M059J (cell line): ENCODE results near the gene FZD8. TPM values are rescaled to one million over a fixed set of nuclear protein-coding genes. Genes with fewer than 3 reads are reported as not detected.
"Not testable (repeated sequence)": the region's sequence is repeated elsewhere in the genome, so short reads cannot be mapped to it uniquely, and the experiment has no call there.

Experiments used
- DNase-seq: peaks from one replicate; pipeline ENCODE4 v3.0.0-alpha.2; 2012; ENCODE audit warnings: low read depth
- total RNA-seq: library from RNA; depleted of rRNA; stranded (reverse); fragments of >200 nt; shearing (Covaris generic); gene quantifications from 2 replicates; pipeline ENCODE4 v1.2.3, GENCODE V29; 2014; rRNA removed

Gene FZD8
- total RNA-seq = 3.6 and 5.1 TPM in 2 replicates

- peak; percentile 84 for DNase-seq
Measured at GRCh38 chr10:35642035-35642792, at the start of gene FZD8. Gene FZD8 (minus strand): TSS chr10:35642296. CDS start chr10:35641429, 867 bp downstream.

- no peak for DNase-seq
Measured at GRCh38 chr10:35691522-35692236, 49.6 kb upstream of the FZD8 start.

GRCh38 chr10:35690534-35690933 lies 48.4 kb upstream of the FZD8 start:
- DNase-seq = no peak

GRCh38 chr10:35685858-35686257 lies 43.8 kb upstream of the FZD8 start:
- not testable (repeated sequence) for DNase-seq

DNA sequence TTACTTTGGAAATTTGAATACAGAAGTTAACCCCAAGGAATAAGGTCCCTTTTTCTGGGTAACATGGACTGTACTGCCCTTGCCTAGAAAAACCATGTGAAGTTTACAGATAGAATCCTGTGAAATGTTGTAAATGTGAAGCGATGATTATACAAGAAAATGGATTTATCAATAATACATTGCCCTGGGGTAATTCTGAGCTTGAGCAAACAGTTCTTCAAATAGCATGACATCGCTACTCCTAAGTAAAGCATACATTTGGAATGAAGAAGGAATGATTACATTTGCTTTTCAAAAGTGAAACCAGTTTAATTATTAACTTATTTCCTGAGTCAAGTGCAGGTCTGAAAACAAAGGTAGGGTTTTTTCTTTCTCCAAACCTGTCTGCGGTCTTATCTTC lies 43.3 kb upstream of the FZD8 start:
- no peak for DNase-seq

DNA sequence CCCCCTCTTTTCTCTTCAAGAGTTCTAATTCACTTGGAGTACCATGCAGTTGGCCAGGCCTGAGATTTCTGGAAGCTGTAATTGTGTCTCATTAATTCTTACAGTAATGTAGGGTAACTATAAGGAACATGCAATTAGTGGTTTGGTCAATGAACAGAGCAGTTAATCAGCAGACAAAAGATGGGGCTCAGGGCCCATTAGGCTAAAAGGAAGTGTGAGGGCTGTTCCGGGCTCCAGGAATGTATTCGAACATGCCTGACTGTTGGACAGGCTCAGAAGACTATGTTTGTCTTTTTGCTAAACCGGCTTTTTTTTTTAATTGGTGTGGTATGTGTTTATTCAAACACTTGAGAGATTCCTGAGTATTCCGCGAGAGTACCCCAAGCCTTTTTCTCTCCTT lies 42.5 kb upstream of the FZD8 start:
- no peak for DNase-seq

DNA sequence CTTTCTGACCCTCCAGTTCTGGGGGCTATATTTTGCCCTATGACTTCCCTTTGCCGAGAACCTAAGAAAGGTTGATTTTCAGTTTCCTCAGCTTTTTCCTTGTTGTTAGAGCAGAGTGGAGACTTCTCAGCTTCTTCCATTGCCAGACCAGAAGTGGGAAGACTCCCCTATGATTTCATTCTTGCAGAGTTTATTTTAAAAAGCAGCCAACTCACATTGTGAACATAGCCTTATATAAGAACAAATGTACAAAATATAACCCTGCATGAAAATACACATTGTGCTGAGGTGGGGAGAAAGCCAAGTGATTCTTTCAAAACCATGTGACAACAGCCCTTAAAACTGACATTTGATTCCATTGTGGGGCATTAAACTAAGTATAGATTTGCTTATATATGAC lies 33.8 kb upstream of the FZD8 start:
- no peak for DNase-seq

DNA sequence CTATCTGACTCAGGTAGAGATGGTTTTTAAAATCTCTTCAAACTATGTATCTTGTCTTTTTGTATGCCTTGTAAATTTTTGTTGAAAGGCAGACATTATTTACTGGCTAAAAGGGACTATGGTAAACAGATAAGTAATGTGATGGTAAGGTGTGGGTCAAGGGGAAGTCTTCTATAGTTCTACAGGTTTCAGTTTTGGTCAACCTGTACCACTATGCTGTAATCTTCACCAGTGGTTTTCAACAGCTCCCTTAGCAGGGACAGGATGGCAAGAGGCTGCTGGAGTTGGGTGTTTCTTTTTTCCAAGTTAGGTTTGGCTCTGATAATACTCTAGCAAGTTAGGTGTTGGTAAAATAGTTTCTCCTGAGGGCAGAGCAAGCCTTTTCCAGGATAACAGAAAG lies 32.7 kb upstream of the FZD8 start:
- DNase-seq = no peak

DNA sequence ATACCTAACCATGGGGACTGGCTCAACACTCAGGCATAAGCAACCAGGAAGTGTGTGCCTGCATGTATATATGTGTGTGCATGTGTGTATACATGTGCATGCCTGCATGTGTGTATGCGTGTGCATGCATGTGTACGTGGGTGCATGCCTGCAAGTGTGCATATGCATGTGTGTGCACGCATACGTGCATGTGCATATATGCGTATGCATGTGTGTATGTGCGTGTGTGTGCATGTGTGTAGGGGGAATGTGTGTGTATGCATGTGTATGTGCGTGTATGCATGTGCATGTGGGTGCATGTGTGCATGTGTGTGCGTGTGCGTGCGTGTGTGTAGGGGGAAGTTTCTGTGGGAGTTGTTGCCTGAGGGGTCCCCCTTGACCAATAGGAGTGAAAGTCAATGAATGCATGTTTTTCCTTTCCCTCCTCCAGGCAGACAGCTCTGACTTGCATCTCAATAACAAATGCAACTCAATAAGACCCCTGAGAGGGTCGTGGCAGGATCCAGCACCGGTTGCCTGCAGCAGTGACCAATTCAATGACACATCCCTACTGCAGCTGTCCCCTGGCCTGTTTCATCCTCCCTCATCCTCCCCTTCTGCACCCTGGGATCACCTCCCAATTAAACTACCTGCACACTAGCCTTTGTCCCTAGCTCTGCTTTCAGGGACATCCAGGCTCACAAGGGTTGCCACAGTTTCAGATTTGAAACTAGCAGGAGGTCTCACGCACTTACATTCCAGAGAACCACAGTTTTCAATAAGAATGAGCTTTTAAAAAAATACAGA lies 27.0 kb upstream of the FZD8 start:
- peak; percentile 5 for DNase-seq

DNA sequence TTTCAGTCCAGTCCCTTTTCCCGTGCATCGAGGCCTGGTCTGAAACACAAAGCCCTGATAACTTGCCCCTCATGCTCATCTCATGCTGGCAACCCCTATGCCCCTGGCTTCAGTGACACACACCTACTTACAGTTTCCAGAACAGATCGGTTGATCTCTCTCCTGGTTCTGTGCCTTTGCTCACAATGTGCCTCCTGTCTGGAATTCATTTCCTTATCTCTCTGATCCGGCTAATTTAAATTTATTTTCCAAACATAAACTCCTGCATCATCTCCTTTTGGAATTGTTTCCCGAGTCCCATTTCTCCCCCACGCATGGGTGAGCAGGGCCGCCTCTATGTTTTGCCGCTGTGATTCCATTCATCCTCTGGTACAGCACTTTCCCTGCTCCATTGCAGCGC lies 25.9 kb upstream of the FZD8 start:
- no peak for DNase-seq

GRCh38 chr10:35667270-35667889 lies 25.3 kb upstream of the FZD8 start:
- DNase-seq = no peak

GRCh38 chr10:35661236-35661635 lies 19.1 kb upstream of the FZD8 start:
- DNase-seq = peak; percentile 57

- no peak for DNase-seq
Measured at GRCh38 chr10:35659456-35659855, 17.4 kb upstream of the FZD8 start.

GRCh38 chr10:35657621-35658020 lies 15.5 kb upstream of the FZD8 start:
- DNase-seq = no peak

- DNase-seq = no peak
Measured at GRCh38 chr10:35652824-35653223, 10.7 kb upstream of the FZD8 start.

GRCh38 chr10:35650894-35651293 lies 8.8 kb upstream of the FZD8 start:
- DNase-seq = no peak

- DNase-seq = no peak
Measured at GRCh38 chr10:35644050-35644950, 2.2 kb upstream of the FZD8 start.

- DNase-seq = peak; percentile 52
Measured at GRCh38 chr10:35643151-35644049, 1.3 kb upstream of the FZD8 start.

DNA sequence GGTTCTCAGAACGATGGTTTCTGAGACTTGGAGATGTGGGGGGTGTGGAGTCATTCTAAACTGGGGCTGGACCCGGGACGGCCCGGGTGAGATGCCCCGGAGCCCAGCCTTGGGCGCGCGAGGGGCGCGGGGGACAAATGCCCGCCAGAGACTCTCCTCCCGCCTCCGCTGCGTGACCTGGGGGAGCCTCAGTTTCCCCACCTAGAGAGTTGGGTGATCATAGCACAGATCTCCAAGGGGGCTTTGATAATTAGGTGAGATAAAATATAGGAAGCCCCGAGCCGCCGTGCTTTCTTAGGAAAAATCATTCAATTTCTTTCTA lies 658 bp upstream of the FZD8 start:
- no peak for DNase-seq

- peak; percentile 32 for DNase-seq
Measured at GRCh38 chr10:35641676-35642034, 441 bp downstream of the FZD8 start.
